Testis (tissue), 3 donors: ENCODE results near the gene CAPNS2. TPM values are rescaled to one million over a fixed set of nuclear protein-coding genes. Genes with fewer than 3 reads are reported as not detected.

Source experiments
- DNase-seq: peaks from one replicate; pipeline ENCODE4 v3.0.0-alpha.2; 2019
- H3K27ac ChIP-seq, 2 donors: fragments of 200-600 bp; sonication (generic); one replicate each; pipeline ENCODE4 v1.5.1; 2019
- H3K27me3 ChIP-seq: fragments of 200-600 bp; sonication (generic); one replicate; pipeline ENCODE4 v1.5.1; 2019
- H3K36me3 ChIP-seq: fragments of 200-600 bp; sonication (generic); one replicate; pipeline ENCODE4 v1.5.1; 2017; ENCODE audit warnings: low read depth; ENCODE audit errors: missing control alignments
- H3K4me1 ChIP-seq: fragments of 200-600 bp; sonication (generic); one replicate; pipeline ENCODE4 v1.5.1; 2019
- H3K4me3 ChIP-seq, 2 donors: fragments of 200-600 bp; sonication (generic); one replicate each; pipeline ENCODE4 v1.5.1; 2017 to 2019
- H3K9me3 ChIP-seq: fragments of 200-600 bp; sonication (generic); one replicate; pipeline ENCODE4 v1.5.1; 2017
- POLR2A ChIP-seq: fragments of 450-650 bp; IDR thresholded peaks from one replicate; pipeline ENCODE4 v1.6.1; 2017; ENCODE audit warnings: antibody characterized with exemption, mild to moderate bottlenecking, moderate library complexity
- WGBS, 2 donors: methylation state at CpG; one replicate each; pipeline ENCODE4 v1.1.5; 2018; 5-methylcytosine and 5-hydroxymethylcytosine counted together
- intact Hi-C: fragments of 100-400 bp; cut with DNase I; formaldehyde crosslinking; loops from one replicate; pipeline ENCODE4 v1.15.1; 2023; ENCODE audit warnings: low total_unique reads
- polyA plus RNA-seq: library from polyadenylated mRNA; stranded (reverse); fragments of 350-450 nt; fragmentation: Illumina TruSeq; extraction: RNeasy Lipid Tissue Mini Kit (QIAGEN cat#74804); gene quantifications from one replicate; pipeline ENCODE4 v1.2.3, GENCODE V29; 2014; ENCODE audit warnings: low read depth, low replicate concordance; ENCODE audit not compliant: insufficient read depth
- total RNA-seq, 2 donors: library from RNA; depleted of rRNA; stranded (reverse); fragments of >200 nt; gene quantifications; one replicate each; pipeline ENCODE4 v1.2.3, GENCODE V29; 2016
- TF ChIP-seq, protein P1 (sequence below), 3 experiments: fragments of 450-650 bp in 2 of 3; fragments of 200-600 bp in 1 of 3; sonication (generic) in 1 of 3; IDR thresholded peaks; one replicate each; pipeline ENCODE4 v1.5.1; 2016 to 2019; ENCODE audit warnings: antibody characterized with exemption in 3 of 3, mild to moderate bottlenecking in 2 of 3, moderate library complexity in 1 of 3

The CAPNS2 gene
- total and polyA plus RNA-seq, 3 donors from 2014 or later: 0.74 to 1.0 TPM; not detected in 1

DNA sequence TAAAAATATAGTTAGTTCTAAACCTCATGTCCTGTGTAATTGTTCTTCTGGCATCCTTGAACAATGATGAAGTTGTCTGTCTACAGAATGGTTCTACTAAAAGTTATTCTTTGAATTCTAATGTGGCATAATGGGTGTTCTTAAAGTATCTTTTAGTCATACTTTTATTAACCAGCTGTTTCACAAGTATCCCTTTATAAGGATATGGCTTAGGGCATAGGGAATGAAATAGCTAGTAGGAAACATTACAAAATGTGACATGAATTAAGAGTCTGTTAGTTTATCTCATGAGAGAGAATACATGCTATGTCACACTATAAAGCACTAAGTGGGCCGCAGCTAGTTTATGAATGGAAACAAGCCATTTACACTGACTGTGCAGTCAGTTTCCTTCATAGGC, 26.3 kb upstream of the CAPNS2 start:
- Histone ChIP-seq H3K27me3 (no peaks in the 10 kb centered on the region), H3K4me3 (no peak overlapping the region), H3K27ac (no peak overlapping the region), H3K4me1 (no peaks in the 10 kb centered on the region), H3K36me3 (no peaks in the 10 kb centered on the region), H3K9me3 (no peaks in the 10 kb centered on the region)
- DNase-seq: no peak
- intact Hi-C loops: loop anchor here (5.0 to 10.0 kb wide), 2 partner anchors 73 to 165 kb away; no protein-coding TSS in a partner anchor
- TF ChIP-seq POLR2A: no peak
- TF ChIP-seq, protein P1, sequence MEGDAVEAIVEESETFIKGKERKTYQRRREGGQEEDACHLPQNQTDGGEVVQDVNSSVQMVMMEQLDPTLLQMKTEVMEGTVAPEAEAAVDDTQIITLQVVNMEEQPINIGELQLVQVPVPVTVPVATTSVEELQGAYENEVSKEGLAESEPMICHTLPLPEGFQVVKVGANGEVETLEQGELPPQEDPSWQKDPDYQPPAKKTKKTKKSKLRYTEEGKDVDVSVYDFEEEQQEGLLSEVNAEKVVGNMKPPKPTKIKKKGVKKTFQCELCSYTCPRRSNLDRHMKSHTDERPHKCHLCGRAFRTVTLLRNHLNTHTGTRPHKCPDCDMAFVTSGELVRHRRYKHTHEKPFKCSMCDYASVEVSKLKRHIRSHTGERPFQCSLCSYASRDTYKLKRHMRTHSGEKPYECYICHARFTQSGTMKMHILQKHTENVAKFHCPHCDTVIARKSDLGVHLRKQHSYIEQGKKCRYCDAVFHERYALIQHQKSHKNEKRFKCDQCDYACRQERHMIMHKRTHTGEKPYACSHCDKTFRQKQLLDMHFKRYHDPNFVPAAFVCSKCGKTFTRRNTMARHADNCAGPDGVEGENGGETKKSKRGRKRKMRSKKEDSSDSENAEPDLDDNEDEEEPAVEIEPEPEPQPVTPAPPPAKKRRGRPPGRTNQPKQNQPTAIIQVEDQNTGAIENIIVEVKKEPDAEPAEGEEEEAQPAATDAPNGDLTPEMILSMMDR (IDR thresholded peaks at IDR 0.05): no peak
- WGBS, 2 donors: 91 to 100% methylated on average over 1 of the region's 1 CpG

DNA sequence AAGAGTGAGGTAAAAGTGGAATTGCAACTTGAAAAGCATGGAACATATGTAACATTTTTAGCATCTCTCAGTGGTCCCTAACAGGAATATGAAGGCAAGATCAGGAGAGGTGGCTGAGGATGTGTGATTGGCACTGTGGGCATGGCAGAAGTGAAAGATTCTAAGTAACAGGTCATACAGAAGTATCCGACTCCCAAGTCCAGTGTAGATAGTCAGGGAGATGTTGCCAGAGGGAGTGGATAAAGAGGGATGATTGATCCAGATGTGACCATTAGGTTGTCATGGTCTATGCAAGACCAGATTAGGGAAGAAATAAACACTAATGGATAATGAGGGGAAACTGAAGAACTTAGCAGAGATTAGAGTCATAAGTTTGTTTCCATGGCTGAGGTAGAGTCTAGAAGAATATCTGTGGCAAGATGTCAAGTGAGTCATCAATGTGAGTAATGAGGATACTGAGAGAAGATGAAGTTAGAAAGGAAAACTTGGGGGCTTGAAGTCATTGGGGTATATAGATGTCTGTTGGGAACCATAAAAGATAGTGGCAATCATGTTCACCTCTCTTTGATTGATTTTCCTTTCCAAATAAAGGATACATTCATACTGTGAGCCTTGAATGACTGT, 23.9 kb upstream of the CAPNS2 start:
- no peak for DNase-seq
- intact Hi-C loops: loop anchor here (5.0 to 10.0 kb wide), 2 partner anchors 75 to 162 kb away; no protein-coding TSS in a partner anchor
- 82 to 90% methylated on average over 1 of the region's 1 CpG for WGBS, 2 donors

DNA sequence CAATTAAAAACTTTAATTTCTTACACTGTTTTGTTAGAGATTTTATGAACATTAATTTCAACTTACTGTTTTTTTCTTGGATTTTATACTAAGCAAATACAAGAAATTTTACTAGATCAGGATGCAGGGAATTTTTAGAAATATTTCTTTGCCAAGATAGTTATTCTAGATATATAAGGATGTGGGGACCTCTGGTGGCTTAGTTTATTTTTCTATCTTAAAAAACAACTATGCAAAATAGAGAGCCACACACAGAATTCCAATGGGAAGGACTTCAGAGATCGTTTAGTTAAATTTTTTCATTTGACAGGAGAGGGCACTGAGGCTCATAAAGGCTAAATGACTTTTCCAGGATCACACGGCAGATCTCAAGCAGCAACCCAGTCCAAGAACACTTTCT, 23.0 kb upstream of the CAPNS2 start:
- Histone ChIP-seq H3K9me3 (no peaks in the 10 kb centered on the region), H3K36me3 (no peaks in the 10 kb centered on the region), H3K27ac (no peak overlapping the region), H3K27me3 (no peaks in the 10 kb centered on the region), H3K4me1 (no peaks in the 10 kb centered on the region), H3K4me3 (no peak overlapping the region)
- intact Hi-C loops: loop anchor here (5.0 to 10.0 kb wide), 2 partner anchors 76 to 161 kb away; no protein-coding TSS in a partner anchor
- WGBS, 2 donors: 24 to 30% methylated on average over 2 of the region's 2 CpGs
- no peak for DNase-seq
- TF ChIP-seq POLR2A: no peak
- TF ChIP-seq, protein P1 (IDR thresholded peaks at IDR 0.05): peak; percentile 16 to 29 (median 27)

More for the DNA sequence above, 23.9 kb upstream of the CAPNS2 start:
- Histone ChIP-seq H3K4me1 (no peaks in the 10 kb centered on the region), H3K27me3 (no peaks in the 10 kb centered on the region), H3K27ac (no peak overlapping the region), H3K36me3 (no peaks in the 10 kb centered on the region), H3K9me3 (no peaks in the 10 kb centered on the region), H3K4me3 (no peak overlapping the region)
- TF ChIP-seq, protein P1 (IDR thresholded peaks at IDR 0.05): no peak
- no peak for TF ChIP-seq POLR2A

DNA sequence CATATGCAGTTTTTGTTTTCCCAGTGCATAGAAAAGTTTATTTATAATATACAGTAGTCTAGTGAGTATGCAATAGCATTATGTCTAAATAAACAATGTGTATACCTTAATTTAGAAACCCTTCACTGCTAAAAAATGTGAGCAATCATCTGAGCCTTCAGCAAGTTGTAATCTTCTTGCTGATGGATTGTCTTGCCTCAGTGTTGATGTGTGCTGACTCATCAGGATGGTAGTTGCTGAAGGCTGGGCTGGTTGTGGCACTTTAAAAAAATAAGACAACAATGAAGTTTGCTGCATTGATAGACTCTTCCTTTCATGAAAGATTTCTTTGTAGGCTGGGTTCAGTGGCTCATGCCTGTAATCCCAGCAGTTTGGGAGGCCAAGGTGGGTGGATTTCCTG, 13.9 kb upstream of the CAPNS2 start:
- H3K36me3 ChIP-seq: no peaks in the 10 kb centered on the region
- DNase-seq: no peak
- H3K4me1 ChIP-seq: no peaks in the 10 kb centered on the region
- H3K27me3 ChIP-seq: no peaks in the 10 kb centered on the region
- no peak for TF ChIP-seq POLR2A
- H3K27ac ChIP-seq: no peak overlapping the region
- H3K9me3 ChIP-seq: no peaks in the 10 kb centered on the region
- H3K4me3 ChIP-seq: no peak overlapping the region
- intact Hi-C loops: no loop called here

DNA sequence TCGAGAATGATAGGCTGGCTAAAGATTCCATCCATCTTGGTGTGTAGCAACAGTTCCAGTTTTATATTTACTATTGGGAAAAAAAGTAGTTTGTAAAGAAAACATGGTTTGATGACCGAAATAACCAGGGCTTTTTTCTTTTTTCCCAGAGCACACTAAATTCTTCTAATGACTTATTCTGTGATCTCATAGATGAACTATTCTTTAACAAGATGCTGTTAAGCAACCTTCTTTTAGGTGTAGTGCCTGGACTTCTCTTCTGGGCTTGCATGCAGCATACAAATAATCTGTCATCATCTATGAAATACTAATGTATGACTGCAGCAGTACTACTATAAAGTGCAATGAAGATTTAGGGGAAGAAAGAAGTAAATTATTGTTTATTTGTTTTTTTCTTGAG, 11.0 kb upstream of the CAPNS2 start:
- H3K4me3 ChIP-seq: no peak overlapping the region
- DNase-seq: no peak
- no peak overlapping the region for H3K27ac ChIP-seq
- H3K36me3 ChIP-seq: no peaks in the 10 kb centered on the region
- H3K27me3 ChIP-seq: no peaks in the 10 kb centered on the region
- intact Hi-C loops: no loop called here
- H3K4me1 ChIP-seq: peaks cover 9% of the 10 kb centered on the region
- H3K9me3 ChIP-seq: no peaks in the 10 kb centered on the region
- no peak for TF ChIP-seq POLR2A
- TF ChIP-seq, protein P1 (IDR thresholded peaks at IDR 0.05): no peak
- 64 to 88% methylated on average over 2 of the region's 2 CpGs for WGBS, 2 donors
